HCT116 (cell line): ENCODE results near the gene TASP1. TPM values are rescaled to one million over a fixed set of nuclear protein-coding genes. Genes with fewer than 3 reads are reported as not detected.

ENCODE experiments used
- ATAC-seq: fragments of 200-7000 bp; cut with Tn5 transposase; 2 replicates; pipeline ENCODE4 v1.9.1; 2020; ENCODE audit warnings: mild to moderate bottlenecking, moderate library complexity
- BruUV-seq: library from RNA; stranded (reverse); fragments of 400-500 nt; replicated peaks from 2 replicates; lab custom pipeline; 2021; lab: Mats Ljungman, UMichigan
- CTCF ChIA-PET: fragments of 300-600 bp; sonication (Branson Sonifier 250); formaldehyde crosslinking; loops from one replicate; lab custom pipeline; 2021; ENCODE audit warnings: antibody characterized with exemption; lab: Charles Lee
- POLR2A ChIA-PET: fragments of 300-600, 350-600 bp; sonication (Branson Sonifier 250); formaldehyde crosslinking; loops from one replicate; lab custom pipeline; 2021; ENCODE audit warnings: antibody characterized with exemption; lab: Charles Lee
- RAD21 ChIA-PET, 2 experiments: fragments of 300-600 bp; sonication (Branson Sonifier 250); formaldehyde crosslinking; loops; one replicate each; lab custom pipeline; 2023; ENCODE audit warnings: low total read pairs in 2 of 2; ENCODE audit not compliant: uncharacterized antibody in 2 of 2, unreplicated experiment in 2 of 2, low non-redundant PET in 1 of 2; lab: Charles Lee
- DNase-seq: peaks from one replicate; pipeline ENCODE4 v3.0.0-alpha.2; 2010; ENCODE audit warnings: low read depth, low spot score
- H2AFZ ChIP-seq: fragments of 200-600 bp; shearing (Covaris generic), sonication (generic); 2 replicates; pipeline ENCODE4 v1.6.1; 2017; ENCODE audit warnings: low read depth, mixed run types, mixed read lengths, antibody characterized with exemption, low read length; ENCODE audit not compliant: poor library complexity, severe bottlenecking
- H3K27ac ChIP-seq: 2 replicates; pipeline ENCODE4 v1.5.1; 2012; ENCODE audit warnings: low read depth, low read length
- H3K27me3 ChIP-seq: fragments of 200-600 bp; sonication (generic); 2 replicates; pipeline ENCODE4 v1.6.1; 2016; ENCODE audit warnings: mixed run types, low read length, mixed read lengths; ENCODE audit not compliant: insufficient read depth
- H3K36me3 ChIP-seq, 2 experiments: fragments of 200-500 bp in 1 of 2; fragments of 200-600 bp in 1 of 2; sonication (Bioruptor generic) in 1 of 2; sonication (generic) in 1 of 2; 2 replicates each; pipeline versions ENCODE4 v1.5.1 to v1.6.1; 2014 to 2016; ENCODE audit warnings: low read length in 2 of 2, inconsistent platforms in 1 of 2, mixed read lengths in 1 of 2, mixed run types in 1 of 2; ENCODE audit not compliant: insufficient read depth in 2 of 2, control insufficient read depth in 1 of 2
- H3K4me1 ChIP-seq, 2 experiments: fragments of 200-600 bp in 1 of 2; sonication (generic) in 1 of 2; 2 replicates each; pipeline versions ENCODE4 v1.5.1 to v1.6.1; 2012 to 2017; ENCODE audit warnings: low read length in 2 of 2, inconsistent platforms in 1 of 2, mild to moderate bottlenecking in 1 of 2, mixed read lengths in 1 of 2, mixed run types in 1 of 2, moderate library complexity in 1 of 2; ENCODE audit not compliant: insufficient read depth in 2 of 2, control insufficient read depth in 1 of 2
- H3K4me2 ChIP-seq: fragments of 200-600 bp; sonication (generic); 2 replicates; pipeline ENCODE4 v1.6.1; 2017; ENCODE audit warnings: mixed run types, low read length, mixed read lengths
- H3K4me3 ChIP-seq, 2 experiments: fragments of 200-600 bp in 1 of 2; sonication (generic) in 1 of 2; replicated peaks in 1 of 2; 2 replicates each; pipeline ENCODE4 v1.5.1; 2011 to 2016; ENCODE audit warnings: low read length in 2 of 2, control low read depth in 1 of 2, low read depth in 1 of 2, mild to moderate bottlenecking in 1 of 2, mixed read lengths in 1 of 2, mixed run types in 1 of 2
- H3K79me2 ChIP-seq: fragments of 200-600 bp; sonication (generic); 2 replicates; pipeline ENCODE4 v1.6.1; 2017; ENCODE audit warnings: mild to moderate bottlenecking, mixed run types, low read length, moderate library complexity, mixed read lengths; ENCODE audit not compliant: insufficient read depth
- H3K9ac ChIP-seq: fragments of 200-600 bp; sonication (generic); 2 replicates; pipeline ENCODE4 v1.6.1; 2016; ENCODE audit warnings: low read length, mixed read lengths
- H3K9me2 ChIP-seq: fragments of 200-600 bp; sonication (generic), shearing (Covaris generic); 2 replicates; pipeline ENCODE4 v1.6.1; 2017; ENCODE audit warnings: mixed run types, mild to moderate bottlenecking, moderate library complexity; ENCODE audit not compliant: insufficient read depth
- H3K9me3 ChIP-seq, 2 experiments: fragments of 200-500 bp in 1 of 2; fragments of 200-600 bp in 1 of 2; sonication (Bioruptor generic) in 1 of 2; sonication (generic) in 1 of 2; 2 replicates each; pipeline ENCODE4 v1.6.1; 2014 to 2017; ENCODE audit warnings: low read length in 2 of 2, mixed read lengths in 2 of 2, inconsistent platforms in 1 of 2, low read depth in 1 of 2, mild to moderate bottlenecking in 1 of 2, mixed run types in 1 of 2, moderate library complexity in 1 of 2; ENCODE audit not compliant: control insufficient read depth in 1 of 2, insufficient read depth in 1 of 2
- H4K20me1 ChIP-seq: fragments of 200-600 bp; sonication (generic), shearing (Covaris generic); 2 replicates; pipeline ENCODE4 v1.6.1; 2017; ENCODE audit warnings: mixed run types, mild to moderate bottlenecking, moderate library complexity; ENCODE audit not compliant: insufficient read depth
- EZH2phosphoT487 ChIP-seq: fragments of 200-600 bp; IDR thresholded peaks from 2 replicates; pipeline ENCODE4 v1.6.1; 2018; ENCODE audit warnings: antibody characterized with exemption, borderline replicate concordance
- JUND ChIP-seq: IDR thresholded peaks from 2 replicates; pipeline ENCODE4 v1.6.1; 2012
- SRF ChIP-seq: IDR thresholded peaks from 2 replicates; pipeline ENCODE4 v1.6.1; 2012; ENCODE audit warnings: low read depth
- YY1 ChIP-seq: IDR thresholded peaks from 2 replicates; pipeline ENCODE4 v1.6.1; 2011; ENCODE audit warnings: low read length, low read depth, moderate library complexity, mild to moderate bottlenecking; ENCODE audit not compliant: insufficient replicate concordance; ENCODE audit errors: extremely low read depth
- ZNF274 ChIP-seq: fragments of 200-500 bp; sonication (Bioruptor generic); IDR thresholded peaks from 2 replicates; pipeline ENCODE4 v1.6.1; 2014; ENCODE audit warnings: mild to moderate bottlenecking, low read depth, low read length, inconsistent platforms
- intact Hi-C: fragments of 100-400 bp; cut with micrococcal nuclease; formaldehyde crosslinking; loops from 2 replicates; pipeline ENCODE4 v1.10.0; 2022
- total RNA-seq: library from RNA; stranded (reverse); gene quantifications from one replicate; pipeline ENCODE4 v1.2.1, GENCODE V29; 2021; ENCODE audit not compliant: unreplicated experiment
- TF ChIP-seq, protein P1 (sequence below): IDR thresholded peaks from 2 replicates; pipeline ENCODE4 v1.6.1; 2011; ENCODE audit warnings: mild to moderate bottlenecking, low read length, moderate library complexity; ENCODE audit not compliant: insufficient replicate concordance; ENCODE audit errors: extremely low read depth
- TF ChIP-seq, protein P2 (sequence below): IDR thresholded peaks from 2 replicates; pipeline ENCODE4 v1.6.1; 2012
- TF ChIP-seq, protein P3 (sequence below): IDR thresholded peaks from 2 replicates; pipeline ENCODE4 v1.6.1; 2012

TASP1 gene
- total RNA-seq, 1 experiment from 2014 or later = 19.1 TPM

DNA sequence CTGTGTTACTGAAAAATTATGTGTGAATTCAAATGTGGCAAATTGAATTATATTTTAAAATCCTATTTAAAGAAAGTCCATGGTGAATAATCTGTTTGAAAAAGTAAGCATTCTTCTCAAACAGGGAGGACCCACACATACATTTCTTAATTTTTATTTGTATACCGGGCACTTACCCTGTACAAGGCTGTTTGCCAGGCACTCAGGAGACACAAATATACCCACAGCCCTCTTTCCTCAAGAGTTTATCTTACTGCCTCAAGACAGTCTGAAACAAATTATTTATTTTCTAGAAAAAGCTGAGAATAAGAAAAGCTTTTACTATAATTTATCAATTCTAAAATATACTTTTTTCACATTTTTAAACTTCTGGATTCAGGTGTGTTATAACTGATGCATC lies 114.4 kb downstream of the TASP1 start:
- H4K20me1 ChIP-seq = no peaks in the 10 kb centered on the region
- no peak for TF ChIP-seq YY1
- TF ChIP-seq, protein P1, sequence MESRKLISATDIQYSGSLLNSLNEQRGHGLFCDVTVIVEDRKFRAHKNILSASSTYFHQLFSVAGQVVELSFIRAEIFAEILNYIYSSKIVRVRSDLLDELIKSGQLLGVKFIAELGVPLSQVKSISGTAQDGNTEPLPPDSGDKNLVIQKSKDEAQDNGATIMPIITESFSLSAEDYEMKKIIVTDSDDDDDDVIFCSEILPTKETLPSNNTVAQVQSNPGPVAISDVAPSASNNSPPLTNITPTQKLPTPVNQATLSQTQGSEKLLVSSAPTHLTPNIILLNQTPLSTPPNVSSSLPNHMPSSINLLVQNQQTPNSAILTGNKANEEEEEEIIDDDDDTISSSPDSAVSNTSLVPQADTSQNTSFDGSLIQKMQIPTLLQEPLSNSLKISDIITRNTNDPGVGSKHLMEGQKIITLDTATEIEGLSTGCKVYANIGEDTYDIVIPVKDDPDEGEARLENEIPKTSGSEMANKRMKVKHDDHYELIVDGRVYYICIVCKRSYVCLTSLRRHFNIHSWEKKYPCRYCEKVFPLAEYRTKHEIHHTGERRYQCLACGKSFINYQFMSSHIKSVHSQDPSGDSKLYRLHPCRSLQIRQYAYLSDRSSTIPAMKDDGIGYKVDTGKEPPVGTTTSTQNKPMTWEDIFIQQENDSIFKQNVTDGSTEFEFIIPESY = no peak
- no peak for TF ChIP-seq JUND
- no peak for TF ChIP-seq ZNF274
- TF ChIP-seq, protein P2, sequence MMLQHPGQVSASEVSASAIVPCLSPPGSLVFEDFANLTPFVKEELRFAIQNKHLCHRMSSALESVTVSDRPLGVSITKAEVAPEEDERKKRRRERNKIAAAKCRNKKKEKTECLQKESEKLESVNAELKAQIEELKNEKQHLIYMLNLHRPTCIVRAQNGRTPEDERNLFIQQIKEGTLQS = no peak
- TF ChIP-seq SRF = no peak
- TF ChIP-seq EZH2phosphoT487 = no peak
- TF ChIP-seq, protein P3, sequence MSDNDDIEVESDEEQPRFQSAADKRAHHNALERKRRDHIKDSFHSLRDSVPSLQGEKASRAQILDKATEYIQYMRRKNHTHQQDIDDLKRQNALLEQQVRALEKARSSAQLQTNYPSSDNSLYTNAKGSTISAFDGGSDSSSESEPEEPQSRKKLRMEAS = no peak
- intact Hi-C loops = no loop called here
- BruUV-seq = no TSS peak
- peaks cover 4 to 14% of the 10 kb centered on the region in 2 experiments; a peak in 3 of 4 replicates for H3K4me1 ChIP-seq
- POLR2A ChIA-PET = no interaction called here
- no peak overlapping the region for H3K4me2 ChIP-seq
- RAD21 ChIA-PET = no interaction called here
- H2AFZ ChIP-seq = no peak overlapping the region
- no peak for DNase-seq
- no peaks in the 10 kb centered on the region for H3K27me3 ChIP-seq
- no peaks in the 10 kb centered on the region for H3K79me2 ChIP-seq
- no peaks in the 10 kb centered on the region for H3K9me3 ChIP-seq
- no peak overlapping the region for H3K4me3 ChIP-seq
- CTCF ChIA-PET = interaction anchor here (1.2 kb wide), 1 partner anchor 22 kb away, joined by 3 read pairs; no protein-coding TSS in a partner anchor
- ATAC-seq = no peak
- H3K9ac ChIP-seq = no peak overlapping the region
- no peak overlapping the region for H3K27ac ChIP-seq
- no peaks in the 10 kb centered on the region for H3K36me3 ChIP-seq
- no peaks in the 10 kb centered on the region for H3K9me2 ChIP-seq
